Cardiac fibroblast (primary cell): Measurements from ENCODE around the gene UPP2.

Source experiments
- DNase-seq, 2 donors: peaks; one replicate each; pipeline versions ENCODE4 v3.0.0 to v3.0.0-alpha.2; 2010; ENCODE audit warnings: low read depth in 2 of 2
- H3K4me3 ChIP-seq, 2 donors: replicated peaks in 1 of 2; 1 replicate in 1 of 2; 2 replicates in 1 of 2; pipeline ENCODE4 v1.5.1; 2011; ENCODE audit warnings: low read depth in 2 of 2, low read length in 2 of 2, mild to moderate bottlenecking in 2 of 2, moderate library complexity in 1 of 2
- CTCF ChIP-seq: IDR thresholded peaks from one replicate; pipeline ENCODE4 v1.5.1; 2011; ENCODE audit warnings: low read depth, mild to moderate bottlenecking, low read length, inconsistent platforms

Gene UPP2

GRCh38 chr2:158101384-158101926 lies at the start of gene UPP2:
Gene UPP2, plus strand, starts transcription at chr2:158101876. Its CDS starts 188 bp downstream, at chr2:158102064.
- no peak for DNase-seq
- TF ChIP-seq CTCF: no peak
- H3K4me3 ChIP-seq: no peak within 1 kb of the TSS

- DNase-seq: no peak
Measured at GRCh38 chr2:158052761-158053160, 48.9 kb upstream of the UPP2 start.

GRCh38 chr2:158056875-158057274 lies 44.8 kb upstream of the UPP2 start:
- no peak overlapping the region for H3K4me3 ChIP-seq
- no peak for TF ChIP-seq CTCF

More at GRCh38 chr2:158052761-158053160, 48.9 kb upstream of the UPP2 start:
- no peak overlapping the region for H3K4me3 ChIP-seq
- no peak for TF ChIP-seq CTCF

GRCh38 chr2:158060160-158060834 lies 41.4 kb upstream of the UPP2 start:
- no peak for TF ChIP-seq CTCF
- no peak overlapping the region for H3K4me3 ChIP-seq
- DNase-seq: no peak

More at GRCh38 chr2:158056875-158057274, 44.8 kb upstream of the UPP2 start:
- no peak for DNase-seq

- H3K4me3 ChIP-seq: no peak overlapping the region
- DNase-seq: peak; percentile 16 to 29
- TF ChIP-seq CTCF: no peak
Measured at GRCh38 chr2:158060835-158061435, 40.7 kb upstream of the UPP2 start.

GRCh38 chr2:158061763-158062162 lies 39.9 kb upstream of the UPP2 start:
- DNase-seq: no peak
- no peak overlapping the region for H3K4me3 ChIP-seq
- no peak for TF ChIP-seq CTCF
